DMS 273 treated with DMSO at 0.1 percent for 48 hours (cell line): ENCODE data around the gene CCDC127.
"Not testable (repeated sequence)": the region's sequence is repeated elsewhere in the genome, so short reads cannot be mapped to it uniquely, and the experiment has no call there.

ENCODE experiments used
- DNase-seq: peaks from one replicate; lab custom pipeline; 2025; lab: John Stamatoyannopoulos, UW

CCDC127 gene

DNA sequence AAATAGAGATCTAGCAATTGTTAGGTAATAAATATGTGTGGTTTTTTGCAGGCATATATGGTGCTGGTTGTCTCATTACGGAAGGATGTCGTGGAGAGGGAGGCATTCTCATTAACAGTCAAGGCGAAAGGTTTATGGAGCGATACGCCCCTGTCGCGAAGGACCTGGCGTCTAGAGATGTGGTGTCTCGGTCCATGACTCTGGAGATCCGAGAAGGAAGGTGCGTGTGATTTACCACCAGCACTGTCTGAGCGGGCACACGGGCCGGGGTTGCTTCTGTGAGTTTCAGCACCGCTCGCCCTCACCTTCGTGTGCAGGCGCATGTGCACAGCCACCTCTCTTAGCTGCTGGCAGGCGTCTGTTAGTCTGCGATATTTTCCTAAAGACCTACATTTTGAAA lies 15.5 kb upstream of the CCDC127 start:
- not testable (repeated sequence) for DNase-seq

DNA sequence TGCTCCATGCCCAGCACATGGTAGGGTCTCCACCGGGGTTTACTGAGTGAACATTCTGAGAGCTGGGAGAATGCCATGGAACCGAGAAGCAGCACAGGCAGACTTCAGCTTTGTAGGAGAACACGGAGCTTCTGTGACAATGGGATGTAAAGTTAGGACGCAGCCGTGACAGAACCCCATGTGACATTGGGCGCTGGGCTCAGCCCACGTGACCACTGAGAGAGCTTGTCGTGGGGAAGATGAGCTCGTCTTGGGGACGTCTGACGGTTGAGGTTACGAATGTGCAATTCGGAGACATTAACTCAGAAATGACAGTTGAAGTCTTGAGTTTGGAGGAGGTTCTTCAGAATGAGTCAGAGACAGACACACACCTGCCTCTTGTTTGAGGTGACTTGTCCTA lies 13.7 kb upstream of the CCDC127 start:
- no peak for DNase-seq

DNA sequence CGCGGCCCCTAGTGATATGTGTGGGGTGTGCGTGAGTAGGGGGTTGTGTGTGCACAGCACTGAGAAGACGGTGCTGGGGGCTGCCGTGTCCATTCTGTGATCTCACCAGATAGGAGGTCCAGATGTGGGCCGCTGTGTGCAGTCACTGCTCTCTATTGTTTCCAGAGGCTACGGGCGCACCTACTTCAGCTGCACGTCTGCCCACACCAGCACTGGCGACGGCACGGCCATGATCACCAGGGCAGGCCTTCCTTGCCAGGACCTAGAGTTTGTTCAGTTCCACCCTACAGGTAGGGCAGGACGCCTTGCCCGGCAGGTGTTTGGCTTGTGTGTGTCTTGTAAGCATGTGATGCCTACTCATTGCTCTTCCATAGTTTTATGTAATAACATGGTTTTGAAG lies 12.8 kb upstream of the CCDC127 start:
- no peak for DNase-seq

DNA sequence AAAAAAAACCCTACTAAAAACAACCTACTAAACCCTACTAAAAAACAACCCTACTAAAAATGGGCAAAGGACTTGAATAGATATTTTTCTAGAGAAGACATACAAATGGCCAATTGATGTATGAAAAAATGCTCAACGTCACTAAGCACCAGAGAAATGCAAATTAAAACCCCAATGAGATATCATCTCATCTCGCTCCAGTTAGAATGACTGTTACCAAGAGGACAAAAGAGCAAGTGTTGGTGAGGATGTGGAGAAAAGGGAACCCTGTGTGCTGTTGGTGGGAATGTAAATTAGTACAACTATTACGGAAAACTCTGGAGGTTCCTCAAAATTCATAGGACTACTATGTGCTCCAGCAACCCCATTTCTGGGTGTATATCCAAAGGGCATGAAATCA lies 10.9 kb upstream of the CCDC127 start:
- DNase-seq, result no peak

DNA sequence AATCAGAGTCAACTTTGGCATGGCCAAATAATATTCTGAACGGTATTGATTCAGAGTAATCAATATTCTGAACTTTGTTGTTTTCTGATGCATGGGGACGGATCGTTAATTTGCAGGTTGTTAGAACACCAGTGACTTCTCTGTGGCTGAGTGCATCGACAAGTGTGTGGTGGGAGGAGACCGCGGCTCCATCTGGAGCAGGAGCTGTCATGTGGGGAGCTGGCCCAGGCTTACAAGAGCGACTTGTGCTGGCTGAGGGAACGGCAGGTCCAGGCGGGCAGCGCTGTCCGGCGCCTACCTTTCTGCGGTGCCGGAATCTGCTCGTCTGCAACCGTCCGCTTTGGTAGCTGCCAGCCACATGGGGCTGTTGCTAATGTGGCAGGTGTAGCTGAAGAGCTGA lies 9.4 kb upstream of the CCDC127 start:
- DNase-seq, result not testable (repeated sequence)

DNA sequence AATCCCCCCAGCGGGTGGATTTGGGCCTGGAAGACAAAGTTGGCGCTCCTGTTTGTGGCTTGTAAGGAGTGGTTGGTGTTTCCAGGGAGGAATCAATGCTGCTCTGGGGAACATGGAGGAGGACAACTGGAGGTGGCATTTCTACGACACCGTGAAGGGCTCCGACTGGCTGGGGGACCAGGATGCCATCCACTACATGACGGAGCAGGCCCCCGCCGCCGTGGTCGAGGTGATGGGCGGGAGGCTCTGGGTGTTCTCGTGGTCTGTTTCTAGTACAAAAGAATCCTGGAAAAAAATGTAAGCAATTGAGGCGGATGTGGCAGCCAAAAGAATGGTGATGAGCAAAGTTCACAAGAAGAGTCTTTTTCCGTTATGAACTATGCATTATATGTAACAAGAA lies 7.4 kb upstream of the CCDC127 start:
- DNase-seq, result no peak

DNA sequence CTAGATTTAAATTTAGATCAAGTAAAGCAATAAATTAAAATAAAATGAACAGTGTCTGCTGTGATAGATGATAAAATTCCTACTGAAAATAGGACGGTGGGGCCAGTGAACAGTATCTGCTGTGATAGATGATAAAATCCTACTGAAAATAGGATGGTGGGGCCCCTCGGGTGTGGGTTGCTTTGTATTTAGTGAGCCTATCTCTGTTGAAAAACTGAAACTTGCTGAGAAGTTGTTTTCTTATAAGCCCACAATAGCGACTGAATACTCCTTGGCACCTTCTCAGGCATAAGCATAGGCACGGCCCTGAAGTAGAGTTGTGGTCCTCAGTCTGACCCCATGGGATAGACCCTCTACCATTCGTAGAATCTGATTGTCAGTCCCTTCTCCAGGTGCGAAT lies 5.8 kb upstream of the CCDC127 start:
- DNase-seq, result no peak

DNA sequence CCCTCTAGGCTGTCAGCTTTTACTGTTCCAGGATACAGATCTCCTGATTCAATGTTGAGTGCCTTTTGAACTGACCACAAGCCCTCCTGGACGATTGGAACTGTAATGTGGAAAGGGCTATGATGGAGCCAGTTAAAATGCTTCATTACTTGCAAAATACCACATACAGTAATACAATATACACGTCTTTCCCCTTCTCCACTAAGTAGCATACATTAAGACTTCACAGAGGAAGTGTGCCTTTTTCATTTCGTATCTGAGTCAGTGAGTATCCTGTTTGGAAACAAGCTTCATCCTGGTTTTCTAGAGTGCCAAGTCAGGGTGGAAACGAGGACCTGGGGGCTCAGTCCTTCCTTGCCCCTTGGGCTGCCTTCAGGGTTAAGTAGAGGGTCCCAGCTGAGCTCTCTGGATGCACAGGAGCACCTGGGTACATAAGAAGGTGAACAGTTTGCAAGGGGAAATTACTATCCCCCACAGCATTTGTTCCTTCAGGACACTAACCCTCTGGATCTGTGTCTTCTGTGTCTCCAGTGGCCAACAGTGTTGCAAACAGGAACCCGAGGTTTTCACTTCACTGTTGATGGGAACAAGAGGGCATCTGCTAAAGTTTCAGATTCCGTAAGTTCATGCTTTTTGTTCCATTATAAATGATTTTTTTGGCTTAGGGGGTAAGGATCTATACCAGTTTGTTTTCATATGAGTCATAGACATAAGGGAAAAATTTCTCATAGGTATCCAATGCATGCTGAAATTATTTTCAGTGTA lies 5.2 kb upstream of the CCDC127 start:
- not testable (repeated sequence) for DNase-seq

DNA sequence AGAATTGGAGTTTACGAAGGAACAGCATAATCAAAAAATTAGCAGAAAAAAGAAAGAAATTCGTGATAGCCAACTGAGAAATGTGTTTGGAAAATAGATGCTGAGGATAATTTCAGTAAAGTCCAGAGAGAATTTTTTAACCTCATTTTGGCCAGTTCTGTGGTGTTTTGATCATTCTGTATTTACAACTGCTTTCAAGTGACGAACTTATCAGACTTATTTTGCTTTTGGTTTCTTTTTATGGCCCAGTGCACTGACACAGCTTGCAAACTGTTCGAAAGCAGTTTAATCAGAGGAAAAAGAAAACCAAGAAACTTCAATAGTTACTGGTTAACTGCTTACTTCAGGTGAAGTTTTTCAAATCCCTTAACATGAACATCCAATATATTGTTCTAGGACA lies 2.0 kb upstream of the CCDC127 start:
- DNase-seq, result no peak

DNA sequence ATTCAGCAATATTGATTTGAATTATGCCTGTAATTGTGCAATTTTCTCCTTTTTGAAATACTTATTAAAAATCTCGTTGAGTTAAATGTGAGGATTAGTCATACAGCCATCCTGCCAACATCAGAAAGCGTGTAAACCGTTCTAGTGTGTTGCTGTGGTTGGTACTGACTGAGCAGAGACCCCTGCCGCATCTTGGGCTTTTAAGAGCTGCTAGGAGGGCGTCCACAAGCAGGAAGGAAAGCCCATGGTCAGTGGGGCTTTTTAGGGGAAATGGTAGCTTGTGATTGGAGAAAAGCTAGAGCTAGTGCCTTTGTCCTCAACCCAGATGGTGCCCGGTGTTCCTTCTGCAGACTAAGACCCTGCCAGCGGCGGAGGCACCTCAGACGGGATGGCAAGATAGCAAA lies 1.5 kb upstream of the CCDC127 start:
- no peak for DNase-seq

DNA sequence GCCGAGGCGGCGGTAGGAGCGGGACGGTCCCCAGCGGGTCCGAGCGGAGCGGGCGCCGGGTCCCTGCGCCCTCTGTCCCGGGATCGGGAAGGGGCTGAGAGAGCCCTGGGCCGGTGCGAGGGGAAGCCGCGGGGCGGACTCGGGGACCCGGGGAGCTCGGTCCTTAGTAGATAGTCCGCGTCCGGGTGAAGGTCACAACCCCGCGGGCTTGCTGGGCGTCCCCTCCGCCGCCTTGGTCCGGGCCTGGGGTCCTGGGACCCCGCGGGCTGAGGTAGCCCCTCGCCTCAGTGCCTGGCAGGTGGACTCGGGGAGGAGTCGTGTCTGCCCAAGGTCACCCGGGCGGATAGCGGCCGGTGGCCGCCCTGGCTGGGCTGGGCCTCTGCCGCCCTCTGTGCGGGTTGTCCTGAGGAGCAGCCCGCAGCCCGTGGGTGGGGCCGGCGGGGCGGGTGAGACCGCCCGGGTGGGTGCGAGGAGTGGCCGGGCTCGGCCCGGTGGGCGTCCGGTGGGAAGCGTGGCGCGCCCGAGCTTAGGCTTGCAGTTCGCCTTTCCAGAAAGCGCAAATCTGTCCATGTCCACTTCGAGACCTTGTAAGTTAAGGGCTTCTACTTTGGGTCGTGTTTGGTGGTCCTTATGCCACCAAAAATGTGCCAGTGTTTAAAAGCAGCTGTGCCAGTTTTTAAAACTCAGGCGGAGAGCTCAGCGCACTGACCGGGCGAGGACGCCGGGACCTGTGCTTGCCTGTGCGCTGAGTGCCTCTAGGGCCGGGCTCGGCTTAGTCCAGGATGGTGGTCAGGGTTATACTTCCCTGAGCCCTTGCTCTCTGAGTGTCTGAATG lies 721 bp upstream of the CCDC127 start:
- DNase-seq, result no peak

DNA sequence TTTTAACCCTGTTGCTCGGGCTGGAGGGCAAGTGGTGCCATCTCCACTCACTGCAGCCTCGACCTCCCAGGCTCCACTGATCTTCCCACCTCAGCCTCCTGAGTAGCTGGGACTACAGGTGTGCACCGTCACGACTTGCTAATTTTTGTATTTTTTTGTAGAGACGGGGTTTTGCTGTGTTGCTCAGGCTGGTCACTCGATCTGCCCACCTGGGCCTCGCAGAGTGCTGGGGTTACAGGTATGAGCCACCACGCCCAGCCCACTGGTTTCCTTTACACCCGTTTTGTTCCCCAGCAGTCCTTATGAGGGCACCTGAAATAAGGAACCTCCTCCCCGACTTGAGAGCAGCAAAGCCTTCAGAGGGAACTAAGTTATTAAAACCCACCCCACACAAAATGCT lies 1.9 kb downstream of the CCDC127 start:
- not testable (repeated sequence) for DNase-seq

DNA sequence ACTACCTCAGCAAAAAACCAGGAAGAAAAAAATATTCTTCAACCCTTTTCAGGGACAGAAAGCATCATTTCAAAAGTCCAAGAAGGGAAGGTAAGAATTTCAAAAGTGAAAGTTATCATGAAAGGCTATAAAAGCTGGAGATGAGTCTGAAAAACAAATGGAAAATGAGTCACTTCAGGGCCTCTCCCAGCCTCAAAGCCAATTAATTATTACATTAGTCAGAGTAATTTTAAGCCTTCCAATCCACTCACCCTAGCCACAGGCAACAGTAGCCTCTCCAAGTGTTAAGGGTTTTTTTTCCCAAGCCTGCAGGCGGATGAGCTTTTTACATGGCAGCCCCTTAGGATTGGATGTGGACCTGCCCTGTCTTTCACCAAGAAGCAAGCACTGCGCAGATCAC lies 2.7 kb downstream of the CCDC127 start:
- DNase-seq, result not testable (repeated sequence)

DNA sequence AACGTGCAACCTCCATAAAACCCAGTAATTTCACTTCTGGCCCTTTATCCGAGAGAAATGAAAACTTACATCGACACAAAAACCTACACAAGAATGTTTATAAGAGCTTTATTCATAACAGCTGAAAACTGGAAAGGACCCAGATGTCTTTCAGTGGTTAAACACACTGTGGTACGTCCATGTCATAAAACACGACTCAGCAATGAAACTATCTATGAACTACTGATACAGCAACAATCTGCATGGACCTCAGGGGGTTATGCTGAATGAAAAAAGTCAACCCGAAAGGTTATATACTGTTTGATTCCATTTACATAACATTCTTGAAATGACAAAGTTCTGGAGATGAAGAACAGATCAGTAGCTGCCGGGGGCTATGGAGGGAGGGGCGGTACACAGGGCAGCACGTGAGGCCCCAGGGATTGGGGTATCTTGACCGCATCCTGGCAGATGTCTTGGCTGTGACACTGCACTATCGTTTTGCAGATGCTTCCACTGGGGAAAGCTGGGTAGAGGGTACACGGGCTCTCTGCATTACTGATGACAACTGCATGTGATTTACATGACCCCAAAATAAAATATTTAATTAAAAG lies 4.1 kb downstream of the CCDC127 start:
- DNase-seq, result no peak

DNA sequence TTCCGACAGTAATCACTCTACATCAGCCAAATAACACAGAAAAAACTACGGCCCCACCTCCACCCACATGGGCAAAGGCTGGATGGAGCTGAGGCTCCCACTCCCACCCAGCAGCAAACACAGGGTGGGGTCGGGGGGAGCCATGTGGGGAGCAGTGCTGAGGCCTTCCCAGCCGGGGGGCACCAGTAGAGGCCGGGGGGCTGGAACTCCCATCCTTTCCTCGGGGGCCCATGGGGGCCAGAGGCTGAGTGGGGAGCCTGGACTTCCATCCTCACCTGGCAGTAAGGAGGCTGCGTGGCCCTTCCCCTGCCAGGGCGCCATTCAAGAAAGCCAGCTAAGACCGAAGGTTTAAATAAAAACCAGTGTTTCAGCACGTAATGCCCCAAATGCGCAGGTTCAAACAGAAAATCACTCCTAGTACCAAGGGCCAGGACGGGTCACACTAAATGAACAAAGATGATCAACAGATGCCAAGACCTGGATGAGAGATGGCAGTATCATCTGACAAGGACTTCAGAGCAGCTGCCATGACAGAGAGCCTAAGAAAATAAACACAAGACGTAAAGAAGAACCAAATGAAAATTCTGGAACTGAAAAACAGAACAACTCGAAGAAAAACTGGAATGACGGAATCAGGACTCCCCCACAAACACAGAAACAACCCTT lies 9.4 kb downstream of the CCDC127 start:
- DNase-seq, result no peak

DNA sequence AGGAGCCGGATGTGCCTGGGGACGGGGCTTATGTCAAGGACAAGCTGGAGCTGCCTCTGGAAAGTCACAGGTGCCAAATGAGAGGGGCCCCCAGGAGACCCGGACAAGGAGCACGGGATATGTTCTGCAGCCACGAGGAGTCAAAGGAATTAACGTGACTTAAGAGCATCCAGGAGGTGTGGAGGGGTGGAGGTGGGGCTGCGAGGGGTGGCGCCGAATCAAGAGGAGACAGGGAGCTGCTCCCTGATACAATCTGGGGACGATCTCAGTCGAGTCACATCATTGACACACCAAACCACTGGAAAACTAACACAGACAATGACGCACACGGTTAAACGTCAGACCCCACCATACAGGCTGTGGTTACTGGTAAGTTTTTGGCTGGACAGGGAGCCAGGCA lies 10.4 kb downstream of the CCDC127 start:
- DNase-seq, result no peak

DNA sequence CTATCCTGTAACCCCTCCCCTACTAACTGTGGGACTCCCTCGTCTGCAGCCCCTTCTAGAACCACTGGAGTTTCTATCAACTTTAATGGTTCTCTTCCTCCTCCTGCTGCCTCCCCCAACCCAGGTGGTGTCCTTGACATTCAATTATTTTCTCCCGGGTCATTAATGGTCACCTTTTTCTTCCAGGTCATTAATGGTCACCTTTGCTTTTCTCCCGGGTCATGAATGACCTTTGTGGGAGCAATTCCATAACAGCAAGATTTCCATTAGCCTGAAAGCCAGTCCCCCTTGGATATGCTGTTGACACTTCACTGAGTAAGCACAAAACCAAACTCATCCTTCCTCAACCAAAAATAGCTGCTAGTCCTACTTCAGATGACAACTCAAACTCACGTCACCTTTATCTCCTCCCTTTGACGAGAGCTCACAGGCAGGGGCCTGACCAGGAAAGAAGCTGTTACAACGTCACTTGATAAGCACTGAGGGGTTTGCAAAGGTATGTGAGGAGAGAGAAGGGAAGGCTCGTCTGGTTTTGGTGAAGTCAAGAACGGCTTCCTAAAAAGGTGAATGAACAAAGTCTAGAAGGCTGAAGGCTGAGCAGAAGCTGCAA lies 10.9 kb downstream of the CCDC127 start:
- no peak for DNase-seq

DNA sequence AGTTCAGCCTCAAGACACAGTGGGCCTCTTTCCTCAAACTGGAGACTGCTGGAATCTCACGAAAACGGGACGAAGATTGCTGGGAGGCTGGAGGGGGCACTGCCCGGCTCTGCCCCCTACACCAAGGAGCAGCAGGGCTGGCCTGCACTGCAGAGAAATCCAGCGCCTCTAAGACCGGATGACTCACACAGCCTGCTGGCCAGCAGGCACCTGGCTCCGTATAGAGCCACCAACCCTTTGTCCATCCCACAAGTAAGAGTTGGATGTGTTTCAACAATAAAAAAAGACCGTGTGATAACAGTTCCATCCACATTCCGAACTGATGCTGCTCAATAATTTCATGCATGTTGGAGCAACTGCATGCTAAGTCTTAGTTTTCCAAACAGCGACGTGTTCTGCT lies 11.5 kb downstream of the CCDC127 start:
- no peak for DNase-seq

DNA sequence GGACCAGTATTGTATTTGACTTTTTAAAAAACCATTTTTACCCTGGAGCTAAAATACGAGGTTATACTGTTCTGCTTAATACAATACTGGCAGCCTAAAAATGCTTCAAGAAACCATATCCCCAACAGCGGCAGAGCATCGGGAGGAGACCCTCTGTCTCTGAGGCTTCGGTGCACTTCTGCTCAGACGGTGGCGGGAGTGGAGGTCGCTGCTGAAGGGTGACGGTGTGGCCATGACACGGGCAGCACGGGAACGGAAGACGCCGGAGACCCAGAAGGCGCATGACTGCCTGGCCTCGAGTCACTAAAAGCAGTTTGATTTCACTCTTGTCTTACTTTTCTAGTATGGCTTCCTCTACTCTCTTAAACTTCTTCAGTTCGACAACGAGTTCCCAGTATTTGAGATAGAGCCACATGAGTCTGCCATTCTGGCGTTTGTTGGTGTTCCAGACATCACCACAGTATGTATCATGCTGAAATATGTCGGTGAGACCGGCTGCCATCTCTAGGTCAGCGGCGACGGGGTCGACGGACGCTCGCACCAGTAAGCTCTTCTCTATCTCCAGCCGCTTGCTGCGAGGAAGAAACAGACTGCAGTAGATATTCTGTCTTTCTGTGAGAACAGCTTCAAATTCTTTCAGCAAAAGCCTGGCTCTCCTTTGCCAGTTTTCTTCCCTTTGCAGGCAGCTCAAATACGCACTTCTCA lies 12.8 kb downstream of the CCDC127 start:
- no peak for DNase-seq

DNA sequence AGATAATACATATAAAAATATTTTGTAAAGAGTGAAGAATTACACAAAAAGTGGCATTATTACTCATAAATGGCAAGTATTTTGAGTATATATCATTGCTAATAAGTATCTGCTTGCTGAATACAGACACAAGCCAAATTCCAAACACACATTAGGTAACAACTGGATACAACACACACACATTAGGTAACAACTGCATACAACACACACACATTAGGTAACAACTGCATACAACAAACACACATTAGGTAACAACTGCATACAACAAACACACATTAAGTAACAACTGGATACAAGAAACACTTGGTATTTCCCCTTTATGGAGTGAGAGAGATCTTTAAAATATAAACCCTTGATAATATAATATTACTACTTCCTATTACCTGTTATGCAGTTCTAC lies 13.5 kb downstream of the CCDC127 start:
- DNase-seq, result no peak

DNA sequence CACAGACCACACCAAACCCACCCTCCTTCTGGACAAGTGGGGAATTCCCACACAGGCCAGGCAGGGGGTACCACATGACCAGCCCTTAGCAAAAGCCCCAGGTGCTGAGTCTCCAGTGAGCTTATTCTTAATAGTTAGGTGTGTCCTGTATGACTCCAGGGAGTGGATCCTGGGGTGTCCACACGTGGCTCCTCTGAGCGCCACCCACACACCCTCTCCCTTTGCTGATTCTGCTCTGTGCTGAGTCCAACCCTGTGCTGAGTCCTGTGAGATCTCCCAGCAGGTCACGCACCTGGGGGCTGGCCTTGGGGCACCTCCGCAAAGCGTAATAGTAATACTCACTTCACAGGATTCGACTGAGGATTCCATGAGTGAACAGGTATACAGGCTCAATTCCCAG lies 14.0 kb downstream of the CCDC127 start:
- DNase-seq, result no peak
